Testis (tissue), 3 donors: ENCODE measurements around the gene C19orf47. TPM values are rescaled to one million over a fixed set of nuclear protein-coding genes. Genes with fewer than 3 reads are reported as not detected.

ENCODE experiments used
- DNase-seq: peaks from one replicate; pipeline ENCODE4 v3.0.0-alpha.2; 2019
- H3K27ac ChIP-seq, 2 donors: fragments of 200-600 bp; sonication (generic); one replicate each; pipeline ENCODE4 v1.5.1; 2019
- H3K27me3 ChIP-seq: fragments of 200-600 bp; sonication (generic); one replicate; pipeline ENCODE4 v1.5.1; 2019
- H3K36me3 ChIP-seq: fragments of 200-600 bp; sonication (generic); one replicate; pipeline ENCODE4 v1.5.1; 2017; ENCODE audit warnings: low read depth; ENCODE audit errors: missing control alignments
- H3K4me1 ChIP-seq: fragments of 200-600 bp; sonication (generic); one replicate; pipeline ENCODE4 v1.5.1; 2019
- H3K4me3 ChIP-seq, 2 donors: fragments of 200-600 bp; sonication (generic); one replicate each; pipeline ENCODE4 v1.5.1; 2017 to 2019
- H3K9me3 ChIP-seq: fragments of 200-600 bp; sonication (generic); one replicate; pipeline ENCODE4 v1.5.1; 2017
- CTCF ChIP-seq, 3 experiments: fragments of 450-650 bp in 2 of 3; fragments of 200-600 bp in 1 of 3; sonication (generic) in 1 of 3; IDR thresholded peaks; one replicate each; pipeline ENCODE4 v1.5.1; 2016 to 2019; ENCODE audit warnings: antibody characterized with exemption in 3 of 3, mild to moderate bottlenecking in 2 of 3, moderate library complexity in 1 of 3
- POLR2A ChIP-seq: fragments of 450-650 bp; IDR thresholded peaks from one replicate; pipeline ENCODE4 v1.6.1; 2017; ENCODE audit warnings: antibody characterized with exemption, mild to moderate bottlenecking, moderate library complexity
- WGBS, 2 donors: methylation state at CpG; one replicate each; pipeline ENCODE4 v1.1.5; 2018; 5-methylcytosine and 5-hydroxymethylcytosine counted together
- intact Hi-C: fragments of 100-400 bp; cut with DNase I; formaldehyde crosslinking; loops from one replicate; pipeline ENCODE4 v1.15.1; 2023; ENCODE audit warnings: low total_unique reads
- polyA plus RNA-seq: library from polyadenylated mRNA; stranded (reverse); fragments of 350-450 nt; fragmentation: Illumina TruSeq; extraction: RNeasy Lipid Tissue Mini Kit (QIAGEN cat#74804); gene quantifications from one replicate; pipeline ENCODE4 v1.2.3, GENCODE V29; 2014; ENCODE audit warnings: low read depth, low replicate concordance; ENCODE audit not compliant: insufficient read depth
- total RNA-seq, 2 donors: library from RNA; depleted of rRNA; stranded (reverse); fragments of >200 nt; gene quantifications; one replicate each; pipeline ENCODE4 v1.2.3, GENCODE V29; 2016

C19orf47 gene
- total and polyA plus RNA-seq, 3 donors from 2014 or later: 48.9 to 62.2 (median 57.1) TPM

GRCh38 chr19:40362160-40362559, 14.0 kb upstream of the C19orf47 start:
- Histone ChIP-seq H3K4me1 (peaks cover 3% of the 10 kb centered on the region), H3K4me3 (no peak overlapping the region), H3K9me3 (no peaks in the 10 kb centered on the region), H3K27ac (no peak overlapping the region), H3K27me3 (no peaks in the 10 kb centered on the region), H3K36me3 (no peaks in the 10 kb centered on the region)
- DNase-seq: no peak
- TF ChIP-seq POLR2A: no peak
- TF ChIP-seq CTCF (IDR thresholded peaks at IDR 0.05): no peak
- intact Hi-C loops: no loop called here
- WGBS, 2 donors: 82 to 91% methylated on average over 3 of the region's 3 CpGs

- no peak for DNase-seq
- 88 to 91% methylated on average over 12 of the region's 12 CpGs for WGBS, 2 donors
- TF ChIP-seq CTCF (IDR thresholded peaks at IDR 0.05) (no peak), POLR2A (no peak)
Observed at GRCh38 chr19:40360708-40361241, 12.6 kb upstream of the C19orf47 start.

GRCh38 chr19:40360020-40360707, 12.0 kb upstream of the C19orf47 start:
- no peaks in the 10 kb centered on the region for H3K4me1 ChIP-seq
- no peak overlapping the region for H3K4me3 ChIP-seq
- no peaks in the 10 kb centered on the region for H3K27me3 ChIP-seq
- no peak overlapping the region for H3K27ac ChIP-seq
- intact Hi-C loops: no loop called here
- 88% methylated on average over 13 of the region's 13 CpGs for WGBS, 2 donors
- H3K9me3 ChIP-seq: no peaks in the 10 kb centered on the region
- no peaks in the 10 kb centered on the region for H3K36me3 ChIP-seq
- TF ChIP-seq CTCF (IDR thresholded peaks at IDR 0.05): no peak
- TF ChIP-seq POLR2A: no peak
- DNase-seq: no peak

More at GRCh38 chr19:40360708-40361241, 12.6 kb upstream of the C19orf47 start:
- intact Hi-C loops: no loop called here
- H3K36me3 ChIP-seq: no peaks in the 10 kb centered on the region
- no peak overlapping the region for H3K27ac ChIP-seq
- H3K4me1 ChIP-seq: peaks cover under 1% of the 10 kb centered on the region
- H3K4me3 ChIP-seq: no peak overlapping the region
- H3K9me3 ChIP-seq: no peaks in the 10 kb centered on the region
- no peaks in the 10 kb centered on the region for H3K27me3 ChIP-seq

GRCh38 chr19:40358773-40359172, 10.6 kb upstream of the C19orf47 start:
- TF ChIP-seq POLR2A (no peak), CTCF (IDR thresholded peaks at IDR 0.05) (no peak)
- intact Hi-C loops: no loop called here
- WGBS, 2 donors: 81 to 86% methylated on average over 5 of the region's 5 CpGs

GRCh38 chr19:40357640-40358039, 9.4 kb upstream of the C19orf47 start:
- H3K27me3 ChIP-seq: no peaks in the 10 kb centered on the region
- no peaks in the 10 kb centered on the region for H3K9me3 ChIP-seq
- no peak overlapping the region for H3K27ac ChIP-seq
- no peak overlapping the region for H3K4me3 ChIP-seq
- 86% methylated on average over 3 of the region's 3 CpGs for whole genome bisulfite sequencing, 2 donors
- TF ChIP-seq CTCF (IDR thresholded peaks at IDR 0.05) (no peak), POLR2A (no peak)
- no peaks in the 10 kb centered on the region for H3K36me3 ChIP-seq
- no peak for DNase-seq
- intact Hi-C loops: no loop called here
- H3K4me1 ChIP-seq: no peaks in the 10 kb centered on the region

More at GRCh38 chr19:40358773-40359172, 10.6 kb upstream of the C19orf47 start:
- Histone ChIP-seq H3K36me3 (no peaks in the 10 kb centered on the region), H3K9me3 (no peaks in the 10 kb centered on the region), H3K27ac (no peak overlapping the region), H3K4me3 (no peak overlapping the region), H3K27me3 (no peaks in the 10 kb centered on the region), H3K4me1 (no peaks in the 10 kb centered on the region)
- DNase-seq: no peak
